Measurements from ENCODE around the gene AMPD3.

DNA sequence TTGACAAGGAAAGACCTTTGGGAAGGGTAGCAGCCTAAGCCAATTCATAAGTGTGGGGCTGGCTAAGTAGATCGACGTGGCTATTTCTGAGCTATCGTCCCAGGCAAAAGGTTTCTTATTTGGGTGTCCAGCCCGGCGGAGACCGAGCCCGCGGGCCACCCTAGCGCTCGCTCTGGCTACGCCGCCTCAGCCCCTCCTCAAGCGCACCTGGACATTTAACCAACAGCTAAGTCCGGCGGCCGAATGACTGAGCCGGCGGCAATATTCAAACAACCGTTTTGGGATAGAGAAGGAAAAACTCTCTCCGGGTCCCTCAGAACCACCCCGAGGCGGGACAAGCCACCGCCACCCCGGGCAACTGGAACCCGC lies 85.5 kb downstream of the AMPD3 start:
- TF ChIP-seq, protein P1, sequence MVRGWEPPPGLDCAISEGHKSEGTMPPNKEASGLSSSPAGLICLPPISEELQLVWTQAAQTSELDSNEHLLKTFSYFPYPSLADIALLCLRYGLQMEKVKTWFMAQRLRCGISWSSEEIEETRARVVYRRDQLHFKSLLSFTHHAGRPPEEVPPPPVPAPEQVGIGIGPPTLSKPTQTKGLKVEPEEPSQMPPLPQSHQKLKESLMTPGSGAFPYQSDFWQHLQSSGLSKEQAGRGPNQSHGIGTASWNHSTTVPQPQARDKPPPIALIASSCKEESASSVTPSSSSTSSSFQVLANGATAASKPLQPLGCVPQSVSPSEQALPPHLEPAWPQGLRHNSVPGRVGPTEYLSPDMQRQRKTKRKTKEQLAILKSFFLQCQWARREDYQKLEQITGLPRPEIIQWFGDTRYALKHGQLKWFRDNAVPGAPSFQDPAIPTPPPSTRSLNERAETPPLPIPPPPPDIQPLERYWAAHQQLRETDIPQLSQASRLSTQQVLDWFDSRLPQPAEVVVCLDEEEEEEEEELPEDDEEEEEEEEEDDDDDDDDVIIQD (CRISPR knock-in tag; IDR thresholded peaks at IDR 0.05; ENCODE audit: low read depth) = no peak
- TF ChIP-seq KDM5A (IDR thresholded peaks at IDR 0.05; ENCODE audit: borderline replicate concordance, low read length) (peak; percentile 39; the same call in 1 of the 2 replicates), MTF1 (CRISPR knock-in tag; IDR thresholded peaks at IDR 0.05) (no peak), SMAD3 (CRISPR knock-in tag; IDR thresholded peaks at IDR 0.05) (no peak), HCFC1 (IDR thresholded peaks at IDR 0.05; ENCODE audit: low read depth, low read length) (no peak), MYC (CRISPR knock-in tag; IDR thresholded peaks at IDR 0.05; ENCODE audit: borderline replicate concordance) (no peak), ZNF615 (CRISPR knock-in tag; IDR thresholded peaks at IDR 0.05; ENCODE audit: borderline replicate concordance) (no peak), ZNF543 (CRISPR knock-in tag; IDR thresholded peaks at IDR 0.05) (no peak), KLF16 (CRISPR knock-in tag; IDR thresholded peaks at IDR 0.05) (no peak), NR2C2 (CRISPR knock-in tag; IDR thresholded peaks at IDR 0.05; ENCODE audit: borderline replicate concordance) (no peak)
- TF ChIP-seq, protein P2, sequence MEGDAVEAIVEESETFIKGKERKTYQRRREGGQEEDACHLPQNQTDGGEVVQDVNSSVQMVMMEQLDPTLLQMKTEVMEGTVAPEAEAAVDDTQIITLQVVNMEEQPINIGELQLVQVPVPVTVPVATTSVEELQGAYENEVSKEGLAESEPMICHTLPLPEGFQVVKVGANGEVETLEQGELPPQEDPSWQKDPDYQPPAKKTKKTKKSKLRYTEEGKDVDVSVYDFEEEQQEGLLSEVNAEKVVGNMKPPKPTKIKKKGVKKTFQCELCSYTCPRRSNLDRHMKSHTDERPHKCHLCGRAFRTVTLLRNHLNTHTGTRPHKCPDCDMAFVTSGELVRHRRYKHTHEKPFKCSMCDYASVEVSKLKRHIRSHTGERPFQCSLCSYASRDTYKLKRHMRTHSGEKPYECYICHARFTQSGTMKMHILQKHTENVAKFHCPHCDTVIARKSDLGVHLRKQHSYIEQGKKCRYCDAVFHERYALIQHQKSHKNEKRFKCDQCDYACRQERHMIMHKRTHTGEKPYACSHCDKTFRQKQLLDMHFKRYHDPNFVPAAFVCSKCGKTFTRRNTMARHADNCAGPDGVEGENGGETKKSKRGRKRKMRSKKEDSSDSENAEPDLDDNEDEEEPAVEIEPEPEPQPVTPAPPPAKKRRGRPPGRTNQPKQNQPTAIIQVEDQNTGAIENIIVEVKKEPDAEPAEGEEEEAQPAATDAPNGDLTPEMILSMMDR (CRISPR knock-in tag; IDR thresholded peaks at IDR 0.05) = no peak

Measured in HepG2 (cell line).